IgD-negative memory B cell (primary cell): Measurements from ENCODE around the gene A2M. TPM values are rescaled to one million over a fixed set of nuclear protein-coding genes. Genes with fewer than 3 reads are reported as not detected.
A peak's percentile ranks its signal among the peaks of the same experiment; 100 is the strongest.

Experiments used
- H3K27ac Mint-ChIP-seq, 3 donors: one replicate each; pipeline ENCODE4 v1.8.0; 2020 to 2022; ENCODE audit warnings: mild to moderate bottlenecking in 3 of 3, mixed read lengths in 3 of 3, moderate library complexity in 1 of 3
- H3K27me3 Mint-ChIP-seq: one replicate; pipeline ENCODE4 v1.8.0; 2021; ENCODE audit warnings: mixed read lengths
- H3K36me3 Mint-ChIP-seq: one replicate; pipeline ENCODE4 v1.8.0; 2020; ENCODE audit warnings: mild to moderate bottlenecking, mixed read lengths
- H3K4me1 Mint-ChIP-seq, 3 donors: one replicate each; pipeline ENCODE4 v1.8.0; 2020 to 2022; ENCODE audit warnings: mixed read lengths in 3 of 3, mild to moderate bottlenecking in 1 of 3
- H3K4me3 Mint-ChIP-seq, 4 donors: one replicate each; pipeline ENCODE4 v1.8.0; 2020 to 2022; ENCODE audit warnings: mild to moderate bottlenecking in 4 of 4, mixed read lengths in 4 of 4, moderate library complexity in 3 of 4
- H3K9me3 Mint-ChIP-seq, 3 donors: one replicate each; pipeline ENCODE4 v1.8.0; 2020 to 2021; ENCODE audit warnings: mixed read lengths in 3 of 3, mild to moderate bottlenecking in 1 of 3
- polyA plus RNA-seq: library from polyadenylated mRNA; unstranded; fragments of 300-500 nt; fragmentation: Illumina TruSeq; gene quantifications from one replicate; pipeline ENCODE4 v1.2.3, GENCODE V29; 2021

A2M gene
- polyA plus RNA-seq, 1 donor from 2014 or later, result not detected

DNA sequence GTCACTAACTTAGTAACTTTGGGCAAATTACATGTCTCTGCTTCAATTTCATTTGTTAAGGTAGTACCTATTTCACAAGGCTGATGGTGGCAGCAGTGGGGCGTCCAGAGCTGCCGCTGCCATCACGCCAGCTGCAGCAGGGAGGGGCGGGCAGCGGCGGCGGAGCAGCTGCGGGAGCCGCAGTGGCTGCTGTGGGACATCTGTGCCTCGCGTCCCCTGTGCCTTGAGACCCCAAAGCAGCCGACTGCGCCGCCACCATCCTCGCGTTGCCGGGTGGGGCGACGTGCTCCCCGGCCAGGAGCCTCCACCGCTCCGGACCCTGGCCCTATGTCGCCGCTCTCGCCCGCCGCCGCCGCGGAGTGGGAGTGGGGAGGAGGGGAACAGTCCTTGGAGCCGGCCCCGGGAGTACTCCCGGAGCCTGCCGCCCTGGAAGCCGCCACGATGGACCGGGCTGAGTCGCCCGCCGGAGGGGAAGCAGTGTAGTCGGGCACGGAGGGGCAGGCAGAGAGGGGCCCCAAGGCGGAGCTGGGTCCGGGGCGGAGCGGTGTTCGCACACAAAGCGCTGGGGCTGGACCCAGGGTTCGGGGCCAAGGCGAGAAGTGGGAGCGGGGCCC is 51.4 kb downstream of the A2M start:
- peak overlapping the region; percentile 9 to 87 (median 81) for H3K4me3 Mint-ChIP-seq
- H3K27ac Mint-ChIP-seq, result no peak overlapping the region
- peaks cover 20% of the 10 kb centered on the region for H3K27me3 Mint-ChIP-seq
- peaks cover 0 to 2% (median 0%) of the 10 kb centered on the region in 3 donors for H3K9me3 Mint-ChIP-seq
- H3K36me3 Mint-ChIP-seq, result no peaks in the 10 kb centered on the region
- H3K4me1 Mint-ChIP-seq, result peaks cover 0 to 6% (median 0%) of the 10 kb centered on the region in 3 donors

DNA sequence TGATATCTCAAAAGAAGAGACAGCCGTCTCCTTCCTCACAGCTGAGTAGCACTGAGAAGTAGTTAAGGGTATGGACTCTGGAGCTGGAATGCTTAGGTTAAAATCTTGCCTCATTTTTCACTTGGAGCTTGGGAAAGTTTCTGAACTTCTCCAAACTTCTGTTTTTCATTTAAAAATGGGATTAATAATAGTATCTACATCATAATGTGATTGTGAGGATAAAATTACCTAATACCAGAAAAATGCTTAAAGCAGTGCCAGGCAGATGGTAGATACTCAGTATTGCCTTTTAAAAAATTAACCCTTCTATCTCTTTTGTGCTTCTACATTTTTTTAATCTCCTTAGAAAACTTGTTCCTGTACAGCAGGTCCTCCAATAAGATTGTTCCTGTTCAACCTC is 63.1 kb downstream of the A2M start:
- Mint-ChIP-seq H3K4me3 (no peak overlapping the region), H3K27me3 (peaks cover 5% of the 10 kb centered on the region), H3K27ac (no peak overlapping the region), H3K4me1 (peaks cover 0 to 2% (median 0%) of the 10 kb centered on the region in 3 donors), H3K9me3 (peaks cover 0 to 2% (median 0%) of the 10 kb centered on the region in 3 donors), H3K36me3 (no peaks in the 10 kb centered on the region)

DNA sequence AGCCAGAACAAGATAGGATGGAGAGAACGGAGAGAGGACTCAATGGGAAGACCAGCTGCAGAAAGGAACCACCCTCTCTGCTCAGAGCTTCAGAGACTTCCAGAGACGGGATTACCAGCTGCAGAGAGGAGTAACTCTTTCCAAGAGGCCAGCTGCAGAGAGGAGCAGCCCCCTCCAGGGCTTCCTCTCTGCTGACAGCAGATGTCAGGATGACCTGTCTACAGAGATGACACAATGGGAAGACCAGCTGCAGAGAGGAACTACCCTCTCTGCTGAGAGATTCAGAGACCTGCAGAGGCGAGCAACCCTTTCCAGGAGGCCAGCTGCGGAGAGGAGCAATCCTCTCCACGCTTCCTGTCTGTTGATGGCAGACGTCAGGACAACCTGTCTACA is 64.6 kb downstream of the A2M start:
- H3K4me1 Mint-ChIP-seq, result peaks cover 0 to 2% (median 0%) of the 10 kb centered on the region in 3 donors
- H3K27ac Mint-ChIP-seq, result no peak overlapping the region
- H3K4me3 Mint-ChIP-seq, result no peak overlapping the region
- no peaks in the 10 kb centered on the region for H3K36me3 Mint-ChIP-seq
- peaks cover 5% of the 10 kb centered on the region for H3K27me3 Mint-ChIP-seq
- H3K9me3 Mint-ChIP-seq, result peaks cover 0 to 2% (median 0%) of the 10 kb centered on the region in 3 donors

DNA sequence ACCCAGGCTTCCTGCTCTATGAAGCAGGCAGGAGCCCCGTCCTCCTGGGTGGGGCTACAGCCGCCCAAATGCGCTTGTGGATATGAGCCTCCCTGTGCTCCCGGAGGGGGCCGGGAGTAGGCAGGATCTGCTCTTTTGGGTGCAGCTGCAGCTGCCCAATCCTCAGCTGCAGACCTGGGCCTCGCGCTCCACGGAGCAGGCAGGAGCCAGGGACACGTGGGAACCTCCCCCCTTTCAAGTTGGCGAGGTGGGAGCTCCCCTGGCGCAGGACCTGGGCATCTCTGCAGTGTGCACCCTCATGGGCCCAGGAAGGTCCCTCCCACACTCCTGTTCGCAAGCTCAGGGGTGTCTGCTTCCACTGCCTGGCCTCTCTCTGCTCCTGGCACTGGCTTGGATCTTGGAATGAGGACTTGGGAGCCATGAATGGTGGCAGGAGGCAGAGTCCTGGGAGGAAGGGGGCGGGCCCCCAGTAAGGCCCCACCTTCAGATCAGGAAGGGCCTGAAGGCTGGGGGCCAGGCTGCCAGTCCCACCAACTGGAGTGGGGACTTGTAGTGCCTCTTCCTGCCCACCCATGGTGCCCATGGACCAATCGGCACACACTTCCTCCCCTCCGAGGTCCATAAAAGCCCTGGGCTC is 65.1 kb downstream of the A2M start:
- no peak overlapping the region for H3K4me3 Mint-ChIP-seq
- peaks cover 0 to 2% (median 0%) of the 10 kb centered on the region in 3 donors for H3K4me1 Mint-ChIP-seq
- H3K27ac Mint-ChIP-seq, result no peak overlapping the region

DNA sequence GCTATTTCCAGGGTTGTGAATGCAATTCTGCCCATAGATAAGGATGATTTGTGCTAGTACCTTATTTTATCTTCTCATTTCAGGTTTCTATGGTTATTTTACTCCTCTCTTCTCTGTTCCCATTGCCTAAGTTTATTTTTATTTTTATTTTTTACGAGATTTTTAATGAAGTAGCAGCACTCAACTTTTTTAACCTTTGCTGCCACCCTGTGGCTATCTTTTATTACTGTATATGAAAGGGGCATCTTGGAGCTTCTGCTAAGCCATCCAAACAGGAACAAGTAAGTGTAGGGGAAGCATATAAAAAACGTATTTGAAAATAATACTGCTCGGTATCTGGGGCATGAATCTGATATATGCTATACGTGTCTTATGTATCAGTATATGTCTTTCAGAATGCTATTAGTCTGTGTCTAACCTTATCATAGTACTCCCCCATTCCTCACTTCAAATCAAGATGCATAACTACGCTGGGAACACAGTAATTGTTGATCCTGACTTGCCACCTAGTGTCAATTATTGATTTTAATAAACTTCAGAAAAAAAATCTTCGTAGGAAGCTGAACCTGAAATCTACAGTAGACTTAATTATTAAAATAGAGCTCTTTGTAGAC is 66.1 kb downstream of the A2M start:
- no peak overlapping the region for H3K4me3 Mint-ChIP-seq
- H3K4me1 Mint-ChIP-seq, result peaks cover 0 to 2% (median 0%) of the 10 kb centered on the region in 3 donors
- no peaks in the 10 kb centered on the region for H3K36me3 Mint-ChIP-seq

More for the DNA sequence above, 65.1 kb downstream of the A2M start:
- Mint-ChIP-seq H3K9me3 (peaks cover 0 to 2% (median 0%) of the 10 kb centered on the region in 3 donors), H3K27me3 (peaks cover 3% of the 10 kb centered on the region), H3K36me3 (no peaks in the 10 kb centered on the region)

DNA sequence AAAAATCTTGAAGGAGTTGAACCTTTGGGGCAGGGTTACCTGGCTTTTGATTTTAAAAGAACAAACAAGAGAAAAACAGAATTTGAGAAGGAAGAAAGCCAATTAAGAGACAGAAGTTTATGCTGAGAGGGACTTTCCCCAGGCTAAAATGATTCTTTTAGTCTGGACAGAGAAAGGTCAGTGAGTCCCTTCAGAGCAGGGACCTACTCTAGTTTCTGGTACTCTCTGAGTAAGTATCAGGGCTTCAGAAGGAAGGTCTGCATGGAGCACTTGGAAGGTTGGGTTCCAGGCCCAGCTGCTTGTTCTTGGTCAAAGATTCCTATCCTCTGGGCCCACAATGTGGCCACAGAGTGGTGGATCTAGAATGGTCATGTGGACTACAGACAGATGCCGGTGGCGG is 66.8 kb downstream of the A2M start:
- peaks cover 0 to 2% (median 0%) of the 10 kb centered on the region in 3 donors for H3K4me1 Mint-ChIP-seq
- no peak overlapping the region for H3K4me3 Mint-ChIP-seq
- peaks cover 3% of the 10 kb centered on the region for H3K27me3 Mint-ChIP-seq
- H3K9me3 Mint-ChIP-seq, result peaks cover 0 to 5% (median 0%) of the 10 kb centered on the region in 3 donors
- H3K27ac Mint-ChIP-seq, result no peak overlapping the region
- H3K36me3 Mint-ChIP-seq, result no peaks in the 10 kb centered on the region

More for the DNA sequence above, 66.1 kb downstream of the A2M start:
- Mint-ChIP-seq H3K9me3 (peaks cover 0 to 5% (median 0%) of the 10 kb centered on the region in 3 donors), H3K27ac (no peak overlapping the region), H3K27me3 (peaks cover 3% of the 10 kb centered on the region)

DNA sequence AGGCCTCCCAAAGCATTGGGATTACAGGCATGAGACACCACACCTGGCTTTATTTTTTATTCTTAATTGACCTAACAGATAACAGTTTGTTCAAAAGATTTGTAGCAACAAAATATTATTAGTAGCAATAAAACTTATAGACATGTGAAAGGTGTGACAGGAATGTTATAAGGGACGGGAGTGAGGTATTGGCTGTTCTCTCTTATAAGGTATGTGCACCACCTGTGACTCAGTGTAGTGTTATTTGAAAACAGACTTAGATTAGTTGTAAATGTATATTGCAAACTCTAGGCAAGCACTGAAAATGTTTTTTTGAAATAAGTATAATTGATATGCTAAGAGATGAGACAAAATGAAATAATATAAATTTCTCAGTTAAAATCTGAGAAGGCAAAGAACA is 68.6 kb downstream of the A2M start:
- H3K9me3 Mint-ChIP-seq, result peaks cover 0 to 5% (median 0%) of the 10 kb centered on the region in 3 donors
- peaks cover 3% of the 10 kb centered on the region for H3K27me3 Mint-ChIP-seq
- H3K27ac Mint-ChIP-seq, result no peak overlapping the region
- H3K36me3 Mint-ChIP-seq, result no peaks in the 10 kb centered on the region
- no peak overlapping the region for H3K4me3 Mint-ChIP-seq
- H3K4me1 Mint-ChIP-seq, result peaks cover 0 to 2% (median 0%) of the 10 kb centered on the region in 3 donors

DNA sequence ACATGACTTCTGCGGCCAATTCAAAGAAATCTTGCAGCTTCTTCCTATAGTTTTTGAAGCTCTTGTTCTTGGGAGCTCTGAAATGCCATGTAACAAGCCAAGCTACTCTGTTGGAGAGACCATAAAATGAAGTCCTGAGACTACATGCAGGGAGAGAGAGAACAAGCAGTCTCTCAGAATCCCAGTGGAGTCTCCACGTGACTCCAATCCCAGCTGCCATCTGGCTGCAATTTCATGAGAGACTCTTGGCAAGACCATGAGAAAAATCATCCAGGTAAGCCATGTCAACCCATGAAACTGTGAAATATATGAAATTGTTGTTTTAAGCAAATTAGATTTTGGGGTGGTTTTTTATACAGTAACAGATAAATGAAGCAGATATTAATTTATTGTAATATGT is 72.0 kb downstream of the A2M start:
- Mint-ChIP-seq H3K4me1 (peaks cover 0 to 1% (median 0%) of the 10 kb centered on the region in 3 donors), H3K4me3 (no peak overlapping the region), H3K27me3 (no peaks in the 10 kb centered on the region), H3K27ac (no peak overlapping the region), H3K36me3 (no peaks in the 10 kb centered on the region), H3K9me3 (peaks cover 0 to 3% (median 0%) of the 10 kb centered on the region in 3 donors)

DNA sequence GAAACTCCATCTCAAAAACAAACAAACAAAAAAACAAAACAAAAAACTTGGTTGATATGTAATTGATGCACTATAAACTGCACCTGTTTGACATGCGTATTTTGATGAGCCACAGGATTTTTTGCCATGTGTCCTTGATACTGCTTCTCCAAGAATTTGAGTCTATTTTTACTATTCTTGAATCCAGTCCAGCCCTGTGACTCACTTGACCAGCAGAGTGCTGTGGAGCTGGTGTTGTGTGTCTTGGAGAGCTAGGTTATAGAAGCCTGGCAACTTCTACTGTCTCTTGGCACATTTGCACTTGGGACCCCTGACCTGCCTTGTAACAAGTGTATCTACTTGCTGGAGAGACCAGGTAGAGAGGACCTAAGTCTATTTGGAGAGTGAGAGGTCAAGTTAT is 74.4 kb downstream of the A2M start:
- H3K27me3 Mint-ChIP-seq, result no peaks in the 10 kb centered on the region
- no peak overlapping the region for H3K27ac Mint-ChIP-seq
- no peak overlapping the region for H3K4me3 Mint-ChIP-seq
- H3K36me3 Mint-ChIP-seq, result no peaks in the 10 kb centered on the region
- H3K4me1 Mint-ChIP-seq, result peaks cover 0 to 1% (median 0%) of the 10 kb centered on the region in 3 donors
- H3K9me3 Mint-ChIP-seq, result peaks cover 0 to 3% (median 0%) of the 10 kb centered on the region in 3 donors

DNA sequence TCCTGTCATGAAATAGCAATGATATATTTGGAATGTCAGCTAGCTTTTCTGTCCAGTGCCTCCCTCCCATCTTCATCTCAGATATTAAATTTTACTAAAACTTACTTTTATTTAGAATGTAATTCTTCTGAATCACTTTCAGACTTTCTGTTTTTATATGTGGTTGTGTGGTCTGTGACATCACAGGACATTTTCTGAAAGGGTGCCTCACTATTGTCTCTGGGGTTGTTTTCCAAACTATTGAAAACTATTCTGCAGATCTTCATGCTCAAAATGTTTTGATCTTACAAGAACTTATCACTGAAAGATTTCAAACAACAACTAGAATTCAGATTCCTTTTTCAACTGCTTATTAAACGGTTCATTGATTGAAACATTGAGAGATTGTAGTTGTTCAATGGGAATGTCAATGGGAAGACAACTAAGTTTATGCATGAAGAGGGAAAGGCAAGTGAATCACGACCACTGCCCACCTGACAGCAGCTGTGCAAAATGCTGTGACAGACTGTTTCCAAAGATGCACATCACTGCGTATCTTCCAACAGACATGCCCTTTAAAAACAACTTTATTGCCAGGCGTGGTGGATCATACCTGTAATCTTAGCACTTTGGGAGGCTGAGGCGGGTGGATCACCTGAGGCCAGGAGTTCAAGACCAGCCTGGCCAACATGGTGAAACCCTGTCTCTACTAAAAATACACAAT is 75.1 kb downstream of the A2M start:
- H3K36me3 Mint-ChIP-seq, result no peaks in the 10 kb centered on the region
- no peak overlapping the region for H3K4me3 Mint-ChIP-seq
- peaks cover 0 to 1% (median 0%) of the 10 kb centered on the region in 3 donors for H3K4me1 Mint-ChIP-seq
- no peak overlapping the region for H3K27ac Mint-ChIP-seq
- H3K27me3 Mint-ChIP-seq, result no peaks in the 10 kb centered on the region
- peaks cover 0 to 3% (median 0%) of the 10 kb centered on the region in 3 donors for H3K9me3 Mint-ChIP-seq

DNA sequence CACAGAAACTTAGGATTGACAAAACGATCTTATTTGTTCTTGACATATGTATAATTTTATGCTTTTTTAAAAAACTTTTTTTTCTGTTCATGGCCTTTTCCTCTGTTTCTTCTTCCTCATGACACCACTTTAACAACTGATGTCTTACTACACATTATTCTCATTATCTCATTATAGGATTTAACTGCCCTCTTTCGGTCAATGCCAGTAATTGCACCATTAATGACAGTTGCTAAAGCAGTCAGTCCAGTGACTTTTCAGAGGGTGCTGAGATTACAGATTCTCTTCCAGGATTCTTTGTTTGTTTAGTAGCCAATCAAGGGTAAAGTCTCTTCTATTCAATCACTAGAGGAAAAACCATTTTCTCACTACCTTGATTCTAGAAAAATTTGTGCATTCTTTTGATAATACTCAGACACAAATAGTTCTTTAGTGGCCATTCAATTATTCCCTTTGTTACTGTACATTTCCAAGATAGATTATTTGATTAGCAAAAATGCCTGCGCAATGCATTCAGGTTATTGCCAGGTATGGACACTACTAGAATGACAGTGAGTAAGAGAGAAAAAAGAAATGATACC is 76.2 kb downstream of the A2M start:
- H3K4me1 Mint-ChIP-seq, result peaks cover 0 to 1% (median 0%) of the 10 kb centered on the region in 3 donors
- no peak overlapping the region for H3K27ac Mint-ChIP-seq
- H3K9me3 Mint-ChIP-seq, result no peaks in the 10 kb centered on the region
- H3K27me3 Mint-ChIP-seq, result no peaks in the 10 kb centered on the region
- peaks cover 2% of the 10 kb centered on the region for H3K36me3 Mint-ChIP-seq
- H3K4me3 Mint-ChIP-seq, result no peak overlapping the region

DNA sequence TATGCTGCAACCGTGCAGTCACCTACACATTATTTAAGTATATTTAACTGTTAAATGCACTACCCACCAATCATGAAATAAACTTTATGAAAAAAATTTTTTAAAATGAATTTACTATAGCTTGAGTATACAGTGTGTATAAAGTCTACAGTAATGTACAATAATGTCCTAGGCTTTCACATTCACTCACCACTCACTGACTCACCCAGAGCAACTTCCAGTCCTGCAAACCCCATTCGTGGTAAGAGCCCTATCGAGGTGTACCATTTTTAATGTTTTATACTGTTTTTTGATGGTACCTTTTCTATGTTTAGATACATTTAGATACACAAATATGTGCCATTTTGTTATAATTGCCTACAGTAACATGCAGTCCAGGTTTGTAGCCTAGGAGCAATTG is 78.3 kb downstream of the A2M start:
- H3K4me1 Mint-ChIP-seq, result peaks cover 0 to 1% (median 0%) of the 10 kb centered on the region in 3 donors
- no peak overlapping the region for H3K4me3 Mint-ChIP-seq
- no peaks in the 10 kb centered on the region for H3K9me3 Mint-ChIP-seq
- H3K27ac Mint-ChIP-seq, result no peak overlapping the region
- H3K27me3 Mint-ChIP-seq, result no peaks in the 10 kb centered on the region
- H3K36me3 Mint-ChIP-seq, result peaks cover 2% of the 10 kb centered on the region

DNA sequence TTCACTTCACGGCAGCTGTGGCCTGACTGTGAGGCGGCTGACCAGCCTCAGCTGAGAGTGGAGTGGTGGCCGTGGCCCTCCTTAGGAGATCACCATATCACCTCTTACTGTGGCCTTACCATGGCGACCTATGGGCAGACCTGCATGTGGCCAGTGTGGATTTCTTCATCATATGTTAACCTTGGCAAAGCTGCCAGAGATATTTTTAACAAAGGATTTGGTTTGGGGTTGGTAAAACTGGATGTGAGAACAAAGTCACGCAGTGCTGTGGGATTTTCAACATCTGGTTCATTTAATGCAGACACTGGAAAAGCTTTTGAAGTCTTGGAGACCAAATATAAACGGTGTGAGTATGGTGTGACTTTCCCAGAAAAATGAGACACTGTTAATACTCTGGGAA is 79.5 kb downstream of the A2M start:
- H3K27ac Mint-ChIP-seq, result no peak overlapping the region
- H3K27me3 Mint-ChIP-seq, result no peaks in the 10 kb centered on the region

DNA sequence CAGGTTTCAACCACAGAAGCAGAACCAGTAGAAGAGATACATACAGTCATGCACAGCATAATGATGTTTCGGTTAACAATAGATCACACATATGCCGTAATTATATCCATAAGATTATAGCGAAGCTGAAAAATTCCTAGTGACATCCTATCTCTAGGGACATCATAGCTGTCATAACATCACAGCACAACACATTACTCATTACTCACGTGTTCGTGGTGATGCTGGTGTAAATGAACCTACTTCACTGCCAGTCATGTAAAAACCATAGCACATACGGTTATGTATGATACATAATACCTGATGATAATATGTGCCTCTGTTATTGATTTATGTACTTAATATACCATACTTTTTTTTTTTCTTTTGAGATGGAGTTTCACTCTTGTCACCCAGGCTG is 81.6 kb downstream of the A2M start:
- Mint-ChIP-seq H3K27ac (no peak overlapping the region), H3K9me3 (no peaks in the 10 kb centered on the region), H3K4me3 (no peak overlapping the region), H3K27me3 (no peaks in the 10 kb centered on the region), H3K36me3 (peaks cover 2% of the 10 kb centered on the region), H3K4me1 (peaks cover 0 to 2% (median 0%) of the 10 kb centered on the region in 3 donors)

More for the DNA sequence above, 79.5 kb downstream of the A2M start:
- Mint-ChIP-seq H3K4me1 (peaks cover 0 to 1% (median 0%) of the 10 kb centered on the region in 3 donors), H3K36me3 (peaks cover 2% of the 10 kb centered on the region), H3K4me3 (no peak overlapping the region), H3K9me3 (no peaks in the 10 kb centered on the region)
